ENCODE data around the gene NOSTRIN. TPM values are rescaled to one million over a fixed set of nuclear protein-coding genes. Genes with fewer than 3 reads are reported as not detected.

Gene NOSTRIN
- total RNA-seq, 1 experiment from 2014 or later, result not detected

GRCh38 chr2:168798076-168798887 lies 4.2 kb upstream of the NOSTRIN start:
- Histone ChIP-seq H2BK15ac (ENCODE audit: low read depth, low read length) (no peak overlapping the region), H3K79me2 (ENCODE audit: insufficient read depth, low read length) (no peaks in the 10 kb centered on the region), H2BK12ac (ENCODE audit: insufficient read length, low read depth, low read length) (no peak overlapping the region), H2BK120ac (ENCODE audit: low read depth, low read length, poor library complexity, severe bottlenecking) (no peak overlapping the region), H2BK5ac (ENCODE audit: insufficient read length, low read length) (no peak overlapping the region), H3K9ac (ENCODE audit: extremely low read depth, insufficient read length, low read length) (no peak overlapping the region), H3T11ph (ENCODE audit: low read length) (no peak overlapping the region), H3K79me1 (ENCODE audit: insufficient read depth, low read depth, low read length, poor library complexity, severe bottlenecking) (no peaks in the 10 kb centered on the region), H4K5ac (ENCODE audit: insufficient read length, low read depth, low read length) (no peak overlapping the region), H3K14ac (ENCODE audit: insufficient read depth, low read length) (no peak overlapping the region), H2AK5ac (ENCODE audit: insufficient read length, low read length) (no peak overlapping the region), H4K8ac (replicated peaks; ENCODE audit: insufficient read length, low read depth, low read length) (no peak overlapping the region), H3K23me2 (ENCODE audit: insufficient read length, low read depth, low read length, poor library complexity, severe bottlenecking) (no peaks in the 10 kb centered on the region), H3K4me1 (ENCODE audit: insufficient read depth, low read length) (peaks cover 25% of the 10 kb centered on the region; the same call in 1 of the 2 replicates), H3K27ac (ENCODE audit: insufficient read length, low read depth, low read length) (no peak overlapping the region), H3K56ac (ENCODE audit: insufficient read length, low read depth, low read length) (no peak overlapping the region), H4K20me1 (ENCODE audit: control insufficient read depth, insufficient read depth, insufficient read length) (no peaks in the 10 kb centered on the region), H3K4me2 (ENCODE audit: insufficient read depth, insufficient read length, low read length) (peak overlapping the region; percentile 20), H2AFZ (ENCODE audit: low read length) (no peak overlapping the region), H2BK20ac (ENCODE audit: low read depth, low read length, poor library complexity, severe bottlenecking) (no peak overlapping the region), H3K9me3 (ENCODE audit: control insufficient read depth, low read depth, low read length) (no peaks in the 10 kb centered on the region), H3K23ac (ENCODE audit: insufficient read length, low read depth, low read length) (no peak overlapping the region), H4K91ac (ENCODE audit: insufficient read length, low read depth, low read length) (no peak overlapping the region), H3K18ac (ENCODE audit: insufficient read length, low read depth, low read length) (no peak overlapping the region), H3K4ac (ENCODE audit: low read depth, low read length) (no peak overlapping the region), H3K27me3 (ENCODE audit: insufficient read depth, low read length) (no peaks in the 10 kb centered on the region)
- no peaks in the 10 kb centered on the region for H3K9me3 Mint-ChIP-seq
- no peaks in the 10 kb centered on the region; a peak in 1 of 7 replicates for H3K36me3 Mint-ChIP-seq (ENCODE audit: insufficient read depth in 1 of 3, low read depth in 3 of 3)
- peak; percentile 50 for DNase-seq
- no peak for TF ChIP-seq CTCF (conservative IDR thresholded peaks at IDR 0.05)
- H3K4me1 Mint-ChIP-seq, result peaks cover 38% of the 10 kb centered on the region in 2 experiments
- H3K27ac Mint-ChIP-seq, result peak overlapping the region in 2 of 3 experiments; percentile 7 to 25; a peak in 4 of 7 replicates
- peak overlapping the region in 1 of 2 experiments; percentile 36; a peak in 2 of 5 replicates for H3K4me3 Mint-ChIP-seq
- WGBS (ENCODE audit: extremely low coverage, insufficient read length, low lambda C conversion rate), result no CpG with 5 or more reads among the region's 13 CpGs
- H3K27me3 Mint-ChIP-seq (ENCODE audit: low read depth), result peaks cover 12% of the 10 kb centered on the region

Data from H9 (cell line).